B cell (primary cell): ENCODE measurements around the gene FKBP2. TPM values are rescaled to one million over a fixed set of nuclear protein-coding genes. Genes with fewer than 3 reads are reported as not detected.

Experiments used
- ATAC-seq: fragments of 200-7000 bp; cut with Tn5 transposase; one replicate; pipeline ENCODE4 v1.10.0; 2021; ENCODE audit warnings: low read depth, mild to moderate bottlenecking, moderate number of reproducible peaks, moderate library complexity
- CTCF ChIA-PET: fragments of 350-600 bp; sonication (Branson Sonifier 250); formaldehyde crosslinking; loops from one replicate; lab custom pipeline; 2021; ENCODE audit warnings: antibody characterized with exemption, inconsistent platforms; lab: Charles Lee
- POLR2A ChIA-PET: fragments of 350-600 bp; sonication (Branson Sonifier 250); formaldehyde crosslinking; loops from one replicate; lab custom pipeline; 2021; ENCODE audit warnings: antibody characterized with exemption; lab: Charles Lee
- DNase-seq: peaks from one replicate; pipeline ENCODE4 v3.0.0; 2013
- H2AFZ ChIP-seq: 2 replicates; pipeline ENCODE4 v1.6.1; 2012; ENCODE audit warnings: mild to moderate bottlenecking, low read depth, low read length; ENCODE audit not compliant: insufficient read depth, poor library complexity, severe bottlenecking
- H3K27ac ChIP-seq, 2 donors: 1 replicate in 1 of 2; 2 replicates in 1 of 2; pipeline ENCODE4 v1.5.1; 2012 to 2013; ENCODE audit warnings: low read length in 2 of 2, mild to moderate bottlenecking in 2 of 2, moderate library complexity in 1 of 2
- H3K27me3 ChIP-seq, 4 experiments: fragments of 200-600 bp in 1 of 4; sonication (generic) in 1 of 4; replicated peaks in 1 of 4; 1 replicate in 2 of 4; 2 replicates in 2 of 4; pipeline versions ENCODE4 v1.6.1 to v1.7.0; 2013 to 2016; ENCODE audit warnings: low read length in 3 of 4, mild to moderate bottlenecking in 2 of 4, mixed read lengths in 1 of 4, moderate library complexity in 1 of 4; ENCODE audit not compliant: insufficient read depth in 4 of 4, control insufficient read depth in 3 of 4; ENCODE audit errors: control extremely low read depth in 1 of 4
- H3K36me3 ChIP-seq, 2 experiments: replicated peaks in 1 of 2; 1 replicate in 1 of 2; 2 replicates in 1 of 2; pipeline versions ENCODE4 v1.6.1 to v1.7.1; 2013; ENCODE audit warnings: low read length in 1 of 2; ENCODE audit not compliant: insufficient read depth in 2 of 2, control insufficient read depth in 1 of 2; ENCODE audit errors: control extremely low read depth in 1 of 2, extremely low read depth in 1 of 2
- H3K4me1 ChIP-seq, 2 donors: fragments of 200-600 bp in 1 of 2; sonication (generic) in 1 of 2; 1 replicate in 1 of 2; 2 replicates in 1 of 2; pipeline versions ENCODE4 v1.5.1 to v1.6.1; 2013 to 2017; ENCODE audit warnings: low read length in 2 of 2; ENCODE audit not compliant: control insufficient read depth in 2 of 2, insufficient read depth in 2 of 2
- H3K4me2 ChIP-seq: replicated peaks from 2 replicates; pipeline ENCODE3; 2012; ENCODE audit warnings: mild to moderate bottlenecking, low read depth, low read length; ENCODE audit not compliant: poor library complexity, severe bottlenecking
- H3K4me3 ChIP-seq, 5 experiments: fragments of 200-600 bp in 1 of 5; sonication (generic) in 1 of 5; 1 replicate in 3 of 5; 2 replicates in 2 of 5; pipeline versions ENCODE4 v1.5.1 to v1.7.0; 2011 to 2016; ENCODE audit warnings: low read length in 4 of 5, mild to moderate bottlenecking in 4 of 5, low read depth in 2 of 5, control low read depth in 1 of 5, moderate library complexity in 1 of 5; ENCODE audit not compliant: insufficient read depth in 1 of 5; ENCODE audit errors: control extremely low read depth in 1 of 5, extremely low read depth in 1 of 5
- H3K79me2 ChIP-seq: fragments of 200-600 bp; sonication (generic); one replicate; pipeline ENCODE4 v1.6.0; 2016; ENCODE audit warnings: low read length; ENCODE audit not compliant: control insufficient read depth, insufficient read depth
- H3K9ac ChIP-seq: fragments of 200-600 bp; sonication (generic); 2 replicates; pipeline ENCODE4 v1.6.1; 2017; ENCODE audit warnings: mild to moderate bottlenecking, low read length, moderate library complexity
- H3K9me3 ChIP-seq, 3 donors: one replicate each; pipeline versions ENCODE4 v1.6.1 to v1.7.1; 2013; ENCODE audit warnings: low read length in 2 of 3; ENCODE audit not compliant: control insufficient read depth in 2 of 3, insufficient read depth in 1 of 3; ENCODE audit errors: control extremely low read depth in 1 of 3
- H4K20me1 ChIP-seq: 2 replicates; pipeline ENCODE4 v1.6.0; 2012; ENCODE audit warnings: mild to moderate bottlenecking, low read length; ENCODE audit not compliant: insufficient read depth, control insufficient read depth, poor library complexity, severe bottlenecking
- H3K27ac Mint-ChIP-seq: one replicate; pipeline ENCODE4 v1.8.0; 2021; ENCODE audit warnings: mixed read lengths
- H3K27me3 Mint-ChIP-seq: one replicate; pipeline ENCODE4 v1.8.0; 2021; ENCODE audit warnings: mixed read lengths
- H3K4me1 Mint-ChIP-seq: one replicate; pipeline ENCODE4 v1.8.0; 2021; ENCODE audit warnings: mixed read lengths
- H3K4me3 Mint-ChIP-seq: one replicate; pipeline ENCODE4 v1.8.0; 2021; ENCODE audit warnings: mixed read lengths
- H3K9me3 Mint-ChIP-seq: one replicate; pipeline ENCODE4 v1.8.0; 2022; ENCODE audit warnings: mixed read lengths; ENCODE audit not compliant: insufficient read depth
- CTCF ChIP-seq: fragments of 200-600 bp; IDR thresholded peaks from one replicate; pipeline ENCODE4 v1.8.0; 2022; ENCODE audit warnings: antibody characterized with exemption, mild to moderate bottlenecking
- EZH2 ChIP-seq: IDR thresholded peaks from 2 replicates; pipeline ENCODE4 v1.6.1; 2012; ENCODE audit warnings: borderline replicate concordance, low read depth, mild to moderate bottlenecking, moderate library complexity, low read length; ENCODE audit not compliant: insufficient read depth, poor library complexity, severe bottlenecking
- WGBS: methylation state at CpG from one replicate; pipeline ENCODE4 v1.1.5; 2013; ENCODE audit warnings: missing lambda C conversion rate; ENCODE audit not compliant: insufficient coverage; 5-methylcytosine and 5-hydroxymethylcytosine counted together
- intact Hi-C: fragments of 100-400 bp; cut with micrococcal nuclease; formaldehyde crosslinking; loops from one replicate; pipeline ENCODE4 v1.10.0; 2022
- polyA plus RNA-seq: library from polyadenylated mRNA; depleted of rRNA; stranded (reverse); fragments of >200 nt; gene quantifications from 2 replicates; pipeline ENCODE4 v1.2.3, GENCODE V29; 2012
- total RNA-seq, 2 donors: library from RNA; stranded (reverse); fragments of 120-200 nt in 1 of 2; gene quantifications; 1 replicate in 1 of 2; 2 replicates in 1 of 2; pipeline versions ENCODE4 v1.2.3 to v1.2.4, GENCODE V29; 2013 to 2022

Gene FKBP2
- total and polyA plus RNA-seq, 2 donors (not counting 1 experiment from before 2014, with no cell fraction given), result 23.7 to 38.2 TPM

GRCh38 chr11:64230985-64231365 lies 9.9 kb upstream of the FKBP2 start:
- intact Hi-C loops, result loop anchor here (1.0 to 2.0 kb wide), 6 partner anchors 10 to 74 kb away; partner anchors contain the start of genes BAD, ESRRA, FKBP2 and GPR137
- no peak for DNase-seq
- CTCF ChIA-PET, result interaction anchor here (0.8 to 1.6 kb wide), 4 partner anchors 15 to 27 kb away, joined by 3 to 6 read pairs (median 4); partner anchors contain the start of genes PLCB3 and PPP1R14B

GRCh38 chr11:64231546-64231945 lies 9.3 kb upstream of the FKBP2 start:
- no peak overlapping the region for H3K27ac ChIP-seq
- no peak for DNase-seq
- no peaks in the 10 kb centered on the region for H3K27me3 ChIP-seq
- H3K36me3 ChIP-seq, result peaks cover 0 to 6% of the 10 kb centered on the region in 2 experiments
- H3K9me3 ChIP-seq, result no peaks in the 10 kb centered on the region
- Mint-ChIP-seq H3K4me3 (peak overlapping the region; percentile 76), H3K27ac (peak overlapping the region; percentile 65), H3K9me3 (no peaks in the 10 kb centered on the region), H3K4me1 (peaks cover 57% of the 10 kb centered on the region), H3K27me3 (no peaks in the 10 kb centered on the region)
- no peak overlapping the region for H2AFZ ChIP-seq
- peaks cover 25% of the 10 kb centered on the region for H4K20me1 ChIP-seq
- no peak overlapping the region for H3K9ac ChIP-seq
- no peak for ATAC-seq
- CTCF ChIA-PET, result interaction anchor here (0.8 to 1.1 kb wide), 2 partner anchors 15 to 27 kb away, joined by 3 to 5 read pairs; partner anchors contain the start of gene PPP1R14B
- intact Hi-C loops, result loop anchor here (2.0 kb wide), 1 partner anchor 53 kb away; the partner anchor contains the start of genes BAD and GPR137
- POLR2A ChIA-PET, result interaction anchor here (0.7 to 2.4 kb wide), 3 partner anchors 10 to 566 kb away, joined by 7 to 13 read pairs (median 11); partner anchors contain the start of genes FERMT3 and FKBP2
- TF ChIP-seq CTCF (no peak), EZH2 (no peak)
- 93% methylated on average over 7 of the region's 7 CpGs for WGBS
- peaks cover 44 to 67% of the 10 kb centered on the region in 2 donors for H3K4me1 ChIP-seq
- peak overlapping the region; percentile 99 for H3K4me2 ChIP-seq
- H3K4me3 ChIP-seq, result no peak overlapping the region
- peaks cover 30% of the 10 kb centered on the region for H3K79me2 ChIP-seq

More at GRCh38 chr11:64230985-64231365, 9.9 kb upstream of the FKBP2 start:
- peak overlapping the region; percentile 84 for H3K27ac ChIP-seq
- Mint-ChIP-seq H3K4me3 (peak overlapping the region; percentile 95), H3K27me3 (no peaks in the 10 kb centered on the region), H3K4me1 (peaks cover 58% of the 10 kb centered on the region), H3K27ac (peak overlapping the region; percentile 97), H3K9me3 (no peaks in the 10 kb centered on the region)
- no peak for TF ChIP-seq EZH2
- H3K36me3 ChIP-seq, result peaks cover 0 to 2% of the 10 kb centered on the region in 2 experiments
- WGBS, result 0% methylated on average over 3 of the region's 8 CpGs
- H3K9me3 ChIP-seq, result no peaks in the 10 kb centered on the region
- peaks cover 23% of the 10 kb centered on the region for H4K20me1 ChIP-seq
- POLR2A ChIA-PET, result interaction anchor here (0.7 to 2.4 kb wide), 4 partner anchors 10 to 565 kb away, joined by 7 to 13 read pairs (median 9); partner anchors contain the start of genes FERMT3 and FKBP2
- peak overlapping the region; percentile 99 for H3K4me2 ChIP-seq
- peak overlapping the region; percentile 67 to 98 (median 78) for H3K4me3 ChIP-seq
- H3K9ac ChIP-seq, result peak overlapping the region; percentile 74
- peak overlapping the region; percentile 85 for H2AFZ ChIP-seq
- no peaks in the 10 kb centered on the region for H3K27me3 ChIP-seq
- peaks cover 31% of the 10 kb centered on the region for H3K79me2 ChIP-seq
- ATAC-seq, result no peak
- H3K4me1 ChIP-seq, result peaks cover 44 to 66% of the 10 kb centered on the region in 2 donors
